Left lung (tissue), 10 donors: ENCODE results near the gene C11orf54. TPM values are rescaled to one million over a fixed set of nuclear protein-coding genes. Genes with fewer than 3 reads are reported as not detected.
"Not testable (repeated sequence)": the region's sequence is repeated elsewhere in the genome, so short reads cannot be mapped to it uniquely, and the experiment has no call there.

Experiments
- ATAC-seq: fragments of 200-7000 bp; cut with Tn5 transposase; one replicate; pipeline ENCODE4 v1.9.1; 2020; ENCODE audit warnings: moderate library complexity
- DNase-seq, 4 donors: peaks; one replicate each; pipeline ENCODE4 v3.0.0-alpha.2; 2013 to 2020
- H3K27ac ChIP-seq, 2 donors: fragments of 200-600 bp; sonication (generic) in 1 of 2; one replicate each; pipeline versions ENCODE4 v1.5.0 to v1.8.0; 2020 to 2021
- H3K27me3 ChIP-seq, 2 donors: fragments of 200-600 bp; sonication (generic) in 1 of 2; one replicate each; pipeline versions ENCODE4 v1.5.0 to v1.8.0; 2020 to 2021
- H3K36me3 ChIP-seq, 2 donors: fragments of 200-600 bp; sonication (generic) in 1 of 2; one replicate each; pipeline versions ENCODE4 v1.5.0 to v1.8.0; 2020 to 2021
- H3K4me1 ChIP-seq, 2 donors: fragments of 200-600 bp; one replicate each; pipeline ENCODE4 v1.8.0; 2021
- H3K4me3 ChIP-seq, 2 donors: fragments of 200-600 bp; sonication (generic) in 1 of 2; one replicate each; pipeline versions ENCODE4 v1.5.0 to v1.8.0; 2020 to 2021; ENCODE audit warnings: mild to moderate bottlenecking in 1 of 2
- H3K9me3 ChIP-seq, 2 donors: fragments of 200-600 bp; sonication (generic) in 1 of 2; one replicate each; pipeline versions ENCODE4 v1.5.0 to v1.8.0; 2020 to 2021
- intact Hi-C, 2 donors: fragments of 100-400 bp; cut with DNase I; formaldehyde crosslinking; loops; one replicate each; pipeline versions ENCODE4 v1.11.2 to v1.14.2; 2022
- polyA plus RNA-seq, 6 donors: library from polyadenylated mRNA; unstranded; fragments of 120-200 nt; gene quantifications; one replicate each; pipeline ENCODE4 v1.2.1, GENCODE V29; 2013; ENCODE audit not compliant: insufficient read length in 6 of 6
- total RNA-seq, 2 donors: library from RNA; stranded (reverse); fragmentation: NEBNext Ultra II Directional; extraction: Animal tissue kit (Norgen Biotek cat#: 25700); gene quantifications; one replicate each; pipeline ENCODE4 v1.2.1, GENCODE V29; 2021
- TF ChIP-seq, protein P1 (sequence below), 2 donors: fragments of 200-600 bp; sonication (generic) in 1 of 2; IDR thresholded peaks; one replicate each; pipeline versions ENCODE4 v1.5.0 to v1.8.0; 2021; ENCODE audit warnings: antibody characterized with exemption in 2 of 2
- donor health status: DM: no; HTN: yes; CAD: no.
- donor health status: DM: no; HTN: no; CAD: no.

Gene C11orf54
- total and polyA plus RNA-seq, 8 donors = 21.7 to 73.6 (median 60.4) TPM

DNA sequence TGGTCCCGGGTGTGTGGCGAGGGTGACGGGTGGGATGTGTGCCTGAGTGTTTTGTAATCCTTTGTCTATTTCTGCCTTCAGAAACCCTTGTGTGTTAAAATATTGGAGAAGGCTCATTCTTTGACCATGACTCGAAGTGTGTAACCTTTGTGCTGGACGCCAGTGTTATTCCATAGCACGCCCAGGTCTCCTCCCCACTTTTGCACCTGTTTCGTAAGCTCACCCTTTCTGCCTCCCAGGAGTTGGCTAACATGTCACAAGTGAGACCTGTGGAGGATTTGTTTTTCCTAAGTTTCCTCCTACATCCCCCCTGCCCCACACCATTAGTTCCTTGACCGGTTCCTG is 382 bp downstream of the C11orf54 start:
- ATAC-seq (peak; percentile 65), DNase-seq (peak in 2 of 4 donors; percentile 43 to 63)
- TF ChIP-seq, protein P1, sequence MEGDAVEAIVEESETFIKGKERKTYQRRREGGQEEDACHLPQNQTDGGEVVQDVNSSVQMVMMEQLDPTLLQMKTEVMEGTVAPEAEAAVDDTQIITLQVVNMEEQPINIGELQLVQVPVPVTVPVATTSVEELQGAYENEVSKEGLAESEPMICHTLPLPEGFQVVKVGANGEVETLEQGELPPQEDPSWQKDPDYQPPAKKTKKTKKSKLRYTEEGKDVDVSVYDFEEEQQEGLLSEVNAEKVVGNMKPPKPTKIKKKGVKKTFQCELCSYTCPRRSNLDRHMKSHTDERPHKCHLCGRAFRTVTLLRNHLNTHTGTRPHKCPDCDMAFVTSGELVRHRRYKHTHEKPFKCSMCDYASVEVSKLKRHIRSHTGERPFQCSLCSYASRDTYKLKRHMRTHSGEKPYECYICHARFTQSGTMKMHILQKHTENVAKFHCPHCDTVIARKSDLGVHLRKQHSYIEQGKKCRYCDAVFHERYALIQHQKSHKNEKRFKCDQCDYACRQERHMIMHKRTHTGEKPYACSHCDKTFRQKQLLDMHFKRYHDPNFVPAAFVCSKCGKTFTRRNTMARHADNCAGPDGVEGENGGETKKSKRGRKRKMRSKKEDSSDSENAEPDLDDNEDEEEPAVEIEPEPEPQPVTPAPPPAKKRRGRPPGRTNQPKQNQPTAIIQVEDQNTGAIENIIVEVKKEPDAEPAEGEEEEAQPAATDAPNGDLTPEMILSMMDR (IDR thresholded peaks at IDR 0.05) = no peak
- Histone ChIP-seq H3K9me3 (no peaks in the 10 kb centered on the region), H3K36me3 (peaks cover 0 to 35% of the 10 kb centered on the region in 2 donors), H3K27me3 (no peaks in the 10 kb centered on the region), H3K4me3 (peak overlapping the region; percentile 59 to 71), H3K27ac (peak overlapping the region; percentile 93 to 94), H3K4me1 (peaks cover 7 to 54% of the 10 kb centered on the region in 2 donors)
- intact Hi-C loops = no loop called here

DNA sequence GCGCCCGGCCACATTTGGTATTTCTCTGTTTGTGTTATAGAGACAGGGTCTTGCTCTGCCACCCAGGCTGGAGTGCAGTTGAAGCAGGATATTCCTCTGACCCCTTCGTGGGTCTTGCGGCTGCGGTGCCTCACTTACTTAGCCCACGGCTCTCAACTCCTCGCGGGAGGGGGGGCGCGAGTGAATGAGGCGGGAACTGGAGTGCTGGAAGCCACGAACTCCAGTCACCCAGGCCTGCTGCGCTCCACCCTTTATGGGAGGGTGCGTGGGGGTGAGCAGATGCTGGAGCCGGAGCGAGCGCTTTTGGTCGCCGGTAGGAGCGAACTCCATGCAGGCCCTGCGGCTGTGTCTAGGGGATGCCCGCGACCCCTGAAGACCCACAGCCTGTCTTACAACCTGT is 1.8 kb downstream of the C11orf54 start:
- intact Hi-C loops = no loop called here
- ATAC-seq (no peak), DNase-seq (peak in 1 of 4 donors; percentile 78)
- Histone ChIP-seq H3K36me3 (peaks cover 0 to 20% of the 10 kb centered on the region in 2 donors), H3K9me3 (no peaks in the 10 kb centered on the region), H3K4me3 (no peak overlapping the region), H3K27me3 (no peaks in the 10 kb centered on the region), H3K27ac (no peak overlapping the region), H3K4me1 (peaks cover 7 to 40% of the 10 kb centered on the region in 2 donors)
- TF ChIP-seq, protein P1 (IDR thresholded peaks at IDR 0.05) = no peak

DNA sequence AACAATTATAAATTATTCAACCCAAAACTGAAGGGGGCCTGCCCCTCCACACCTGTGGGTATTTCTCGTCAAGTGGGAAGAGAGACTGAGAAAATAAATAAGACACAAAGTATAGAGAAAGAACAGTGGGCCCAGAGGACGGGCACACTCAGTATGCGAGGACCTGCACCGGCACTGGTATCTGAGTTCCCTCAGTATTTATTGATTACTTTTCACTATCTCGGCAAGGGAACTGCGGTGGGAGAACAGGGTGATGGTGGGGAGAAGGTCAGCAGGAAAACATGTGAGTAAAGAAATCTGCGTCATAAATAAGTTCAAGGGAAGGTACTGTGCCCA is 3.2 kb downstream of the C11orf54 start:
- peaks cover 2 to 26% of the 10 kb centered on the region in 2 donors for H3K4me1 ChIP-seq
- H3K36me3 ChIP-seq = peaks cover 0 to 7% of the 10 kb centered on the region in 2 donors
- no peak overlapping the region for H3K4me3 ChIP-seq
- no peak overlapping the region for H3K27ac ChIP-seq
- no peaks in the 10 kb centered on the region for H3K27me3 ChIP-seq
- no peaks in the 10 kb centered on the region for H3K9me3 ChIP-seq
- intact Hi-C loops = no loop called here
- no peak for DNase-seq
- ATAC-seq = no peak
- TF ChIP-seq, protein P1 (IDR thresholded peaks at IDR 0.05) = no peak

DNA sequence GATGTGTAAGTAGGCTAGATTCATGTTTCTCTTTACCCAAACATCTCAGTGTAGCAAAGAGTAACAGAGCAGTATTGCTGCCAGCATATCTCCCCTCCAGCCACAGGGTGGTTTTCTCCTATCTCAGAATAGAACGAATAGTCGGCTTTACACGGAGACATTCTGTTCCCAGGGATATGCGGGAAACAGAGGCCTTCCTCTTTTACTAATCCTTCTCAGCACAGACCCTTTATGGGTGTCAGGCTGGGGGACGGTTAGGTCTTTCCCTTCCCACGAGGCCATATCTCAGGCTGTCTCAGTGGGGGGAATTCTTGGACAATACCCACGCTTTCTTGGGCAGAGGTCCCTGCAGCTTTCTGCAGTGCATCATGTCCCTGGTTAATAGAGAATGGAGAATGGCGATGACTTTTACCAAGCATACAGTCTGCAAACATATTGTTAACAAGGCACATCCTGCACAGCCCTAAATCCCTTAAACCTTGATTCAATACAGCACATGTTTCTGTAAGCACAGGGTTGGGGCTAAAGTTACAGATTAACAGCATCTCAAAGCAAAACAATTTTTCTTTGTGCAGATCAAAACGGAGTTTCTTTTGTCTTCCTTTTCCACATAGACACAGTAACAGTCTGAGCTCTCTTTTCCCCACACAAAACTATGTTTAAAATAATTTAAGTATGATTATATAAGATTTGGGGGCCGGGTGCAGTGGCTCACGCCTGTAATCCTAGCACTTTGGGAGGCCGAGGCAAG is 3.7 kb downstream of the C11orf54 start:
- intact Hi-C loops, H3K27me3 ChIP-seq, H3K4me3 ChIP-seq, H3K27ac ChIP-seq, H3K36me3 ChIP-seq, H3K9me3 ChIP-seq, DNase-seq, ATAC-seq: not testable (repeated sequence)
- peaks cover 0 to 21% of the 10 kb centered on the region in 2 donors for H3K4me1 ChIP-seq

DNA sequence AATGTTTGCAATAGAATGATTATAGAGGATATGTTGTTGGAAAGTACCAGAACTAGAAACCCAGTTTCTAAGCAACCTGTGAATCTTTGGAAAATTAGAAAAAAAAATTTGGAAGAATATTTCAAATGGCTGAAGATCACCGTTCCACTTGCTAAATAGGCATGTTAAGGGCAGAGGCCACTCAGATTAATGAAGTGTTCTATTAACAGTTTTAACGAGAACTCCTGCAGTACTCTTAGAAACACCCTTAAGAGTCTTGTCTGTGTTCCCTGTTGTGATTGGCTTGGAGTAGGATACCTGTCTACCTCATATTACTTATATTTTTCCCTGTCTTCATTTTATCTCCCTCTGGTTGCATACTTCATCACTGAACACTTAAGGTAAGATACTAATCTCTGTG is 4.6 kb downstream of the C11orf54 start:
- peak; percentile 18 for ATAC-seq
- TF ChIP-seq, protein P1 (IDR thresholded peaks at IDR 0.05) = no peak
- Histone ChIP-seq H3K27ac (no peak overlapping the region), H3K9me3 (no peaks in the 10 kb centered on the region), H3K27me3 (no peaks in the 10 kb centered on the region), H3K36me3 (peaks cover 0 to 7% of the 10 kb centered on the region in 2 donors), H3K4me1 (peaks cover 0 to 18% of the 10 kb centered on the region in 2 donors), H3K4me3 (no peak overlapping the region)
- DNase-seq = no peak
- intact Hi-C loops = no loop called here

DNA sequence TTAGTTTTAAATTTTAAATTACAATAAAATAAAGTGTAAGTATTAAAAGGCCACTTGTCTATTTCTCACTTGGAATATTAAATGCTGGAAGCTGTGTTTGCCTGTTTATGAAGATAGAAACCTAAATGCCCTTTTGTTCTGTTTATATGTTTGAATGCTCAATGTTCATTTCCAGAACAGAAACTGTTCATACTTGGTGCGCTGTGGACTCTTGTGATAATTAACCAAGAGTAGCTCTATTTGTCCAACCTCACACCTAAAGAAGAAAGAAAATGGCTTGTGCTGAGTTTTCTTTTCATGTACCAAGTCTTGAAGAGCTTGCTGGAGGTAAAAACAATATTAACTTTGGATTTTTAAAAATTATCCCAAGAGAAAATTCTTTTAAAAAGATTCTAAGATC is 5.7 kb downstream of the C11orf54 start:
- DNase-seq (no peak), ATAC-seq (no peak)
- H3K27me3 ChIP-seq = no peaks in the 10 kb centered on the region
- H3K9me3 ChIP-seq = no peaks in the 10 kb centered on the region
- no peak overlapping the region for H3K4me3 ChIP-seq
- intact Hi-C loops = no loop called here
- H3K36me3 ChIP-seq = peaks cover 0 to 7% of the 10 kb centered on the region in 2 donors
- H3K27ac ChIP-seq = no peak overlapping the region
- TF ChIP-seq, protein P1 (IDR thresholded peaks at IDR 0.05) = no peak
- peaks cover 0 to 15% of the 10 kb centered on the region in 2 donors for H3K4me1 ChIP-seq
